NCI-H345 treated with DMSO at 0.1 percent for 48 hours (cell line): ENCODE measurements around the gene CASP1.
"Not testable (repeated sequence)": the region's sequence is repeated elsewhere in the genome, so short reads cannot be mapped to it uniquely, and the experiment has no call there.

Source experiments
- DNase-seq: peaks from one replicate; lab custom pipeline; 2025; ENCODE audit not compliant: unreplicated experiment; lab: John Stamatoyannopoulos, UW

CASP1 gene

GRCh38 chr11:105046898-105047579 is 12.1 kb upstream of the CASP1 start:
- no peak for DNase-seq

GRCh38 chr11:105045676-105046296 is 10.8 kb upstream of the CASP1 start:
- DNase-seq, result no peak

- not testable (repeated sequence) for DNase-seq
Observed at GRCh38 chr11:105044557-105045524, 9.9 kb upstream of the CASP1 start, which contains the start of gene CARD16. Gene CARD16, minus strand, starts transcription at chr11:105045335. Its CDS starts 38 bp downstream, at chr11:105045297.

GRCh38 chr11:105042178-105042577 is 7.2 kb upstream of the CASP1 start:
- DNase-seq, result no peak

- DNase-seq, result no peak
Observed at GRCh38 chr11:105040703-105041102, 5.8 kb upstream of the CASP1 start.

GRCh38 chr11:105034388-105034787 is 556 bp downstream of the CASP1 start:
- not testable (repeated sequence) for DNase-seq

- peak; percentile 9 for DNase-seq
Observed at GRCh38 chr11:105033781-105034180, 1.2 kb downstream of the CASP1 start.

- DNase-seq, result no peak
Observed at GRCh38 chr11:105033343-105033742, 1.6 kb downstream of the CASP1 start.

GRCh38 chr11:105032495-105032894 is 2.4 kb downstream of the CASP1 start:
- no peak for DNase-seq

- DNase-seq, result no peak
Observed at GRCh38 chr11:105027678-105028077, 7.3 kb downstream of the CASP1 start.

GRCh38 chr11:105024394-105024793 is 10.6 kb downstream of the CASP1 start:
- DNase-seq, result no peak

- DNase-seq, result no peak
Observed at GRCh38 chr11:105023003-105023402, 11.9 kb downstream of the CASP1 start, which contains the start of gene CASP5. Gene CASP5, minus strand, starts transcription at chr11:105023168. Its CDS starts 32 bp downstream, at chr11:105023136.

- DNase-seq, result no peak
Observed at GRCh38 chr11:105022527-105022926, 12.4 kb downstream of the CASP1 start.

GRCh38 chr11:105007463-105007862 is 27.5 kb downstream of the CASP1 start:
- no peak for DNase-seq

GRCh38 chr11:105005451-105005845 is 29.5 kb downstream of the CASP1 start:
- no peak for DNase-seq

GRCh38 chr11:105004021-105004420 is 30.9 kb downstream of the CASP1 start:
- DNase-seq, result no peak

GRCh38 chr11:105003151-105003550 is 31.8 kb downstream of the CASP1 start:
- no peak for DNase-seq

- DNase-seq, result no peak
Observed at GRCh38 chr11:105000797-105001196, 34.1 kb downstream of the CASP1 start.

- DNase-seq, result no peak
Observed at GRCh38 chr11:105000167-105000566, 34.8 kb downstream of the CASP1 start.

- no peak for DNase-seq
Observed at GRCh38 chr11:104999721-105000120, 35.2 kb downstream of the CASP1 start.

- DNase-seq, result no peak
Observed at GRCh38 chr11:104997288-104997687, 37.7 kb downstream of the CASP1 start.
